Measurements from ENCODE around the gene KCNJ6.
"Not testable (repeated sequence)": the region's sequence is repeated elsewhere in the genome, so short reads cannot be mapped to it uniquely, and the experiment has no call there.

The KCNJ6 gene

GRCh38 chr21:37769656-37770055 lies 146.6 kb downstream of the KCNJ6 start:
- no peak overlapping the region for H3K4me3 ChIP-seq (ENCODE audit: low read length)
- TF ChIP-seq ZNF274 (IDR thresholded peaks at IDR 0.05; ENCODE audit: low read depth, low read length): no peak

DNA sequence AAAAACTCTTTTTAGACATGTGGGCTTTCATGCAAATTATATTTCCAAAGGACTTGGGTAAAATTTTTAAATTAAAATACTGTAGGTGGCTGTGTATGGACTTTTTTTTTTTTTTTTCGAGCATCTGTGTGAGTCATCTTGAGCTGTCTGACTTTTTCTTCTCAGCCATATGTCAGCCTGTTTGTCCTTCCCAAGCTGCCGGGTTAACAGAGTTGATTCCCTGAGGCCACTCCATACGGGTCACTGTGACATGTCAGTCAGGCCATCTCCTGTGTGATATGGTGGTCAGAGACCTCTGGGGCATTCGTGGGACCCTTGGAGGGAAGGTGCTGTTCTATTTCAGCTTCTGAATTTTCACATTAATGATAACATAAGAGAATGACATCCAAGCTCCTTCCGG lies 148.3 kb downstream of the KCNJ6 start:
- no peak overlapping the region for H3K4me3 ChIP-seq (ENCODE audit: low read length)
- TF ChIP-seq ZNF274 (IDR thresholded peaks at IDR 0.05; ENCODE audit: low read depth, low read length): no peak

DNA sequence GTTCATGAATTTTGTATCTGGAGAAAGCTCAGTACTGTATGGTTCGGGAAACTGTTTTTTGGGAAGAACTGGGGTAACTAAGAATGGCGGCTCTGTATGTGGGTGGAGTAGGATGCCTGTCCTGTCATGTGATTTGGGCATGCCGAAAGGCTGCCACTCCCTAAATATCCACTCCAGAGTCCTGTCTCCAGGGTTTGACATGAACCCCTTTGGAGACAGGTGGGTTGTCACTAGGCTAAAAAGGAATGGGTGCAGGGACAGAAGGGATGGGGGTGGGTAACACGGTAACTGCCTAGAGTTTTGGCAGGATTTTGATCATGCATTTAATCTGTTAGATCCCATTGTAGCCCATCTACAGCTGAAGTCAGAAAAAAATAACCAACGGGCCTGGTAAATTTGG lies 150.1 kb downstream of the KCNJ6 start:
- TF ChIP-seq ZNF274 (IDR thresholded peaks at IDR 0.05; ENCODE audit: low read depth, low read length): no peak
- no peak overlapping the region for H3K4me3 ChIP-seq (ENCODE audit: low read length)

GRCh38 chr21:37765221-37765900 lies 150.9 kb downstream of the KCNJ6 start:
- no peak for TF ChIP-seq ZNF274 (IDR thresholded peaks at IDR 0.05; ENCODE audit: low read depth, low read length)
- H3K4me3 ChIP-seq (ENCODE audit: low read length): no peak overlapping the region

DNA sequence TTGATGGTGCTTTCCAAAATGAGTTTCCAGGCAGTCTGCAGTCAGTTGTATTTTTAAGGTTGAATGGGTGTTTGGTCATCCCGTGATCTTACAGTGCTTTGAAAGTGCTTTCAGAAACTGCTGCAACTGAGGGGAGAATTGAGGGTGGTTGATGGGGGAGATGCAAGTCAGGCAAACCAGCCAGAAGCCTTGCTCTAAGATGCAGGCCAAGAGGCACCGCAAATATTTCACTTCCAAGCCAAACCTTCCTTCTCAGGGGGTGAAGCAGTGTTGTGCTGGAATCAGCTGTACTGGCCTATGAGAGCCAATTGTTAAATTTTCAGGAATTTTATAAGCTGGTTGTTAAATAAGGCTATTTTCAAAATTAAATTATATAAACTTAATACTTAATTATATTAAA lies 151.6 kb downstream of the KCNJ6 start:
- TF ChIP-seq ZNF274 (IDR thresholded peaks at IDR 0.05; ENCODE audit: low read depth, low read length): no peak
- no peak overlapping the region for H3K4me3 ChIP-seq (ENCODE audit: low read length)

GRCh38 chr21:37763298-37763697 lies 153.0 kb downstream of the KCNJ6 start:
- TF ChIP-seq ZNF274 (IDR thresholded peaks at IDR 0.05; ENCODE audit: low read depth, low read length): no peak
- H3K4me3 ChIP-seq (ENCODE audit: low read length): no peak overlapping the region

- H3K4me3 ChIP-seq (ENCODE audit: low read length): no peak overlapping the region
- TF ChIP-seq ZNF274 (IDR thresholded peaks at IDR 0.05; ENCODE audit: low read depth, low read length): no peak
Observed at GRCh38 chr21:37762606-37763005, 153.7 kb downstream of the KCNJ6 start.

- H3K4me3 ChIP-seq (ENCODE audit: low read length): not testable (repeated sequence)
Observed at GRCh38 chr21:37761406-37761805, 154.9 kb downstream of the KCNJ6 start.

DNA sequence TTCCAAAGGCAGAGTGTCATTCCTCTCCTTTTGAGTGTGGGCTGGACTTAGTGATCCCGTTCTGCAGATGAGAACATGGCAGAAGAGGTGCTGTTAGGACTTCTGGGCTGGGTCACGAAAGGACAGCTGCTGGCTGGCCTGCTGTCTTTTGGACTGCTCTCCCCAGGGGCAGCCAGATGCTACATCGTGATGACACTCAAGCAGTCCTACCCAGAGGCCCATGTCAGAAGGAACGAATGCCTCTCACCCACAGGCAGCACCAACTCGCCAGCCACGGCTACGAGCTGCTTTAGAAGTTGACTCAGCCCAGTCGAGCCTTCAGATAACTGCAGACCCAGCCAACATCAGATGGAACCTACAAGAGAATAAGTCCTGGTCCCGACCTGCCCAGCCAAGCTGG lies 156.5 kb downstream of the KCNJ6 start:
- no peak for TF ChIP-seq ZNF274 (IDR thresholded peaks at IDR 0.05; ENCODE audit: low read depth, low read length)
- no peak overlapping the region for H3K4me3 ChIP-seq (ENCODE audit: low read length)

- TF ChIP-seq ZNF274 (IDR thresholded peaks at IDR 0.05; ENCODE audit: low read depth, low read length): no peak
- H3K4me3 ChIP-seq (ENCODE audit: low read length): no peak overlapping the region
Observed at GRCh38 chr21:37758982-37759381, 157.3 kb downstream of the KCNJ6 start.

GRCh38 chr21:37757606-37758376 lies 158.5 kb downstream of the KCNJ6 start:
- no peak for TF ChIP-seq ZNF274 (IDR thresholded peaks at IDR 0.05; ENCODE audit: low read depth, low read length)
- no peak overlapping the region for H3K4me3 ChIP-seq (ENCODE audit: low read length)

GRCh38 chr21:37753122-37753599 lies 163.1 kb downstream of the KCNJ6 start:
- H3K4me3 ChIP-seq (ENCODE audit: low read length): no peak overlapping the region
- no peak for TF ChIP-seq ZNF274 (IDR thresholded peaks at IDR 0.05; ENCODE audit: low read depth, low read length)

DNA sequence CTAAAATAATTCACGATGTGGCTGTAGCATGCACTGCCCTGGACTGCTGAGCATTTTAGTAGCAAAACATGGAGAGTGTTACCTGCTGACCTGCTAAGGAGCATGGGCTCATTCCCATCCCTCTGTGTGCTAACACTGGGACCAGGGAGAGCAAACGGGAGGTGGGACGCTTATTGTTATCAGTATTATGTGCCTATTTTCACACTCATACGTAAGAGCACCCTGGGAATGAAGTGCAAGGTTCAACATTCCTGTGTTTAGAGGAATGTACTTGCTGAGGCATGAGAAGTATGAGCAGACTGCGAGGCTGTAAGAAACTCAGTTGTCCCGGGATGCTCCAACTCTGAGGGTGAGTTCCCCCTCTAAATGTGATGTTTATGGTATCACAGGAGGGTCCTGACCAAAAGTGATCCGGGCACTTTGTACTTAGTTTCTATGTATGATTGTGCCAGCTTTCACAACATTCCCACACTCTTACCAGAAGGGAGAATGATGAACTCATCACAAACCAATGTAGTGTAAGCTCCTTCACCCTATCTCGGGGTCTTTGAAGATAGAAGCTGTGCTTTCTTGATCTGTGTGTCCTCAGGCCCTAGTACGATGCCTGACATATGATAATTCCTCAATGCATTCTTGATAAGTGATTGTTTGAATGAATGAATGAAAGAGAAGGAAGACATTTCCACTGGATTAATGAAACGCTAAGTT lies 164.8 kb downstream of the KCNJ6 start:
- no peak overlapping the region for H3K4me3 ChIP-seq (ENCODE audit: low read length)
- no peak for TF ChIP-seq ZNF274 (IDR thresholded peaks at IDR 0.05; ENCODE audit: low read depth, low read length)

- TF ChIP-seq ZNF274 (IDR thresholded peaks at IDR 0.05; ENCODE audit: low read depth, low read length): no peak
- H3K4me3 ChIP-seq (ENCODE audit: low read length): no peak overlapping the region
Observed at GRCh38 chr21:37749132-37749531, 167.1 kb downstream of the KCNJ6 start.

DNA sequence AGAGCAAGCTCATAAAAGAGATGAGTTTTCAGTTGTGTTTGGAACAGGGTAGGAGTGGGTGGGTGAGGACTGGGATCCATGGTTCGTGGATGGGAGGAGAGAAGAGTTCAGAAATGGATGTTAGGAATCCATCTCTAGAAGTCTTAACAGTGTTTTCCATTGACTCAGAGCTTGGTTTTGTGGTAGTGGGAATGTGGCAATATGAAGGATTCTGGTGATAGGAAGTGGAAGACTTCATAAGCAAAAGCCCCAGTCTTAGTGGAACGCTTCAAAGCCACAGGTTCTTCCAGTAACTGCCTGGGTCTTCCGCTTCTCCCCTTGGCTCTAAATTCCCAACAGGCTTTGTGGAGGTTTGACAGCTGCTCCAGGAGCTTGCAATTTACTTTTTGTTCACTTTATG lies 167.9 kb downstream of the KCNJ6 start:
- no peak for TF ChIP-seq ZNF274 (IDR thresholded peaks at IDR 0.05; ENCODE audit: low read depth, low read length)
- H3K4me3 ChIP-seq (ENCODE audit: low read length): no peak overlapping the region

Data from GM08714 (cell line).